Posterior vena cava (tissue), 2 donors: ENCODE measurements around the gene TRAF3IP1. TPM values are rescaled to one million over a fixed set of nuclear protein-coding genes. Genes with fewer than 3 reads are reported as not detected.
A peak's percentile ranks its signal among the peaks of the same experiment; 100 is the strongest.

Source experiments
- DNase-seq: peaks from one replicate; pipeline ENCODE4 v3.0.0-alpha.2; 2020; ENCODE audit warnings: low spot score
- intact Hi-C, 2 donors: fragments of 100-400 bp; cut with DNase I; formaldehyde crosslinking; loops; one replicate each; pipeline versions ENCODE4 v1.14.1 to v1.14.2; 2022 to 2023
- total RNA-seq, 2 donors: library from RNA; stranded (reverse); fragmentation: NEBNext Ultra II Directional; extraction: Animal tissue kit (Norgen Biotek cat#: 25700); gene quantifications; one replicate each; pipeline ENCODE4 v1.2.1, GENCODE V29; 2021
- donor health status: DM: yes; HTN: yes; CAD: no.
- donor health status: DM: yes; HTN: yes; CAD: no.

Gene TRAF3IP1
- total RNA-seq, 2 donors from 2014 or later: 27.1 to 37.2 TPM

DNA sequence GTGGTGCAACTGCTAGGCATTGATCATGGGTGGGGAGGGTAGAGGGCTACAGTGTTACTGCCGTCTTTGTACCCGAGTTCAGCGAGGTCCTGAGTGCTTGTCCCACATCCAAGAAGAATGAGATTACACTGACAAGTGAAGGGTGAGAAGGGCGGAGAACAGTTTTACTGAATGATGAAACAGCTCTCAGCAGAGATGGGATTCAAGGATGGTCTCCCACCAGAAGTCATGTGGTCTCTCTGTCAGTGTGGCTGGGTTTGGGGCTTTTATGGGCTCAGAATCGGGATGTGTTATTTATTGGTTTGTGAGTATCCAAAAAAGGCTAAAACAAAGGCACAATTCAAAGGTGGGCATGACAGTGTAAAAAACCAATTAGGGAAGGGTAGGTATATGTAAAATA lies 95.6 kb downstream of the TRAF3IP1 start:
- DNase-seq: no peak
- intact Hi-C loops: no loop called here

DNA sequence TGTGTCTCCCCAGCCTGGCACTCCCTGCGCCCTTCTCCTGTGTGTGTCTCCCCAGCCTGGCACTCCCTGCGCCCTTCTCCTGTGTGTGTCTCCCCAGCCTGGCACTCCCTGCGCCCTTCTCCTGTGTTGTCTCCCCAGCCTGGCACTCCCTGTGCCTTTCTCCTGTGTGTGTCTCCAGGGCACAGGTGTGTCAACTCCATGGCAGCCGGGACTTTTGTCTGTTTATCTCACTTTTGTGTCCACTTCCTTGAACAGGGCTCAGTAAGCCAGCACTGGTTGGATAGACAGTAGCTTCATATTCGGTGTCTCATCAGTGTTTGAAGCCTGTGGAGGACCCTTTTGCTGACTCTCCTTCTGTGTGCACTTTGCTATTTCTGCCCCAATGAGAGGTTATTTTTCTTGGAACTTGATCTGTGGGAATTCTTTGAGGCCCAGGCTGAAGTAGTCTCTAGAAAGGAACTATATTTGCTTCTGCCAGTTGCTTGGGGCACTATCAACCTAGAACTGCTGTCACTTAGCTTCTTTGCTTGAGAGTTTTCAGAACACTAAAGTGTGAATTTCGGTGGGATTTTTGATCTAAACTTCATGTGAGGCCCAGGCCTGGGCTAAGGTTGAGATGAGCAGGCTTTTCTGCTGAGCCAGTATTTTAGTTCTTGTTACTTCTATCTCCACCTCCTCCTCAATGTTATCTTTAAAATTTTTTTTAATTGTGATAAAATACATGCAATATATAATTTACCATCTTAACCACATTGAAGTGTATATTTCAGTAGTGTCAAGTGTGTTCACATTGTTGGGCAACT lies 98.1 kb downstream of the TRAF3IP1 start:
- intact Hi-C loops: no loop called here

GRCh38 chr2:238418999-238419546 lies 98.8 kb downstream of the TRAF3IP1 start:
- no peak for DNase-seq
- intact Hi-C loops: no loop called here

More for the DNA sequence above, 98.1 kb downstream of the TRAF3IP1 start:
- DNase-seq: no peak

- DNase-seq: no peak
- intact Hi-C loops: loop anchor here in 1 of 2 donors (10.0 kb wide), 1 partner anchor 46 kb away; no protein-coding TSS in a partner anchor
Measured at GRCh38 chr2:238420442-238420841, 100.1 kb downstream of the TRAF3IP1 start.

- intact Hi-C loops: loop anchor here in 1 of 2 donors (10.0 kb wide), 1 partner anchor 46 kb away; no protein-coding TSS in a partner anchor
- no peak for DNase-seq
Measured at GRCh38 chr2:238420878-238421694, 100.8 kb downstream of the TRAF3IP1 start.

GRCh38 chr2:238421695-238422035 lies 101.3 kb downstream of the TRAF3IP1 start:
- intact Hi-C loops: loop anchor here in 1 of 2 donors (10.0 kb wide), 1 partner anchor 47 kb away; no protein-coding TSS in a partner anchor
- DNase-seq: no peak

GRCh38 chr2:238422285-238422684 lies 102.0 kb downstream of the TRAF3IP1 start:
- DNase-seq: no peak
- intact Hi-C loops: loop anchor here in 1 of 2 donors (10.0 kb wide), 1 partner anchor 47 kb away; no protein-coding TSS in a partner anchor

GRCh38 chr2:238422940-238423339 lies 102.6 kb downstream of the TRAF3IP1 start:
- intact Hi-C loops: loop anchor here in 1 of 2 donors (10.0 kb wide), 1 partner anchor 48 kb away; no protein-coding TSS in a partner anchor
- no peak for DNase-seq

GRCh38 chr2:238423561-238424312 lies 103.4 kb downstream of the TRAF3IP1 start:
- DNase-seq: no peak
- intact Hi-C loops: loop anchor here in 1 of 2 donors (10.0 kb wide), 1 partner anchor 49 kb away; no protein-coding TSS in a partner anchor

GRCh38 chr2:238424313-238424700 lies 104.0 kb downstream of the TRAF3IP1 start:
- DNase-seq: no peak
- intact Hi-C loops: loop anchor here in 1 of 2 donors (10.0 kb wide), 1 partner anchor 50 kb away; no protein-coding TSS in a partner anchor

DNA sequence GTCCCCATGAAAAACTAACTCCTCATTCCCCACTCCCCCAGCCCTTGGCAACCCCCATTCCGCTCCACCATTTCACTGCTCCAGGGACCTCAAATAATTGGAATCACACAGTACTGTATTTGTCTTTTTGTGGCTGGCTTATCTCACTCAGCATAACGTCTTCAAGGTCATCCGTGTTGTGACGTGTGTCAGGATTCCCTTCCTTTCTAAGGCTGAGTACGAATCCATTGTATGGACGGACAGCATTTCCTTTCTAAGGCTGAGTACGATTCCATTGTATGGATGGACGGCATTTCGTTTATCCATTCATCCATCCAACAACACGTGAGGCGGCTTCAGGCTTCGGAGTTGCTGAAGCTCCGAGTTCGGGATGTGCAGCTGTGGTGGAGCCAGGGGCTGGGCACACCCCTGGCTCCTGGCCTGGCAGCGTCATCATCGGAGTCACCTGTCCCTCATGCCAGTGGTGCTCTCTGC lies 105.2 kb downstream of the TRAF3IP1 start:
- intact Hi-C loops: loop anchor here in 1 of 2 donors (10.0 kb wide), 1 partner anchor 51 kb away; no protein-coding TSS in a partner anchor

GRCh38 chr2:238425979-238426567 lies 105.8 kb downstream of the TRAF3IP1 start:
- intact Hi-C loops: loop anchor here in 1 of 2 donors (10.0 kb wide), 1 partner anchor 51 kb away; no protein-coding TSS in a partner anchor
- DNase-seq: no peak

More for the DNA sequence above, 105.2 kb downstream of the TRAF3IP1 start:
- no peak for DNase-seq

DNA sequence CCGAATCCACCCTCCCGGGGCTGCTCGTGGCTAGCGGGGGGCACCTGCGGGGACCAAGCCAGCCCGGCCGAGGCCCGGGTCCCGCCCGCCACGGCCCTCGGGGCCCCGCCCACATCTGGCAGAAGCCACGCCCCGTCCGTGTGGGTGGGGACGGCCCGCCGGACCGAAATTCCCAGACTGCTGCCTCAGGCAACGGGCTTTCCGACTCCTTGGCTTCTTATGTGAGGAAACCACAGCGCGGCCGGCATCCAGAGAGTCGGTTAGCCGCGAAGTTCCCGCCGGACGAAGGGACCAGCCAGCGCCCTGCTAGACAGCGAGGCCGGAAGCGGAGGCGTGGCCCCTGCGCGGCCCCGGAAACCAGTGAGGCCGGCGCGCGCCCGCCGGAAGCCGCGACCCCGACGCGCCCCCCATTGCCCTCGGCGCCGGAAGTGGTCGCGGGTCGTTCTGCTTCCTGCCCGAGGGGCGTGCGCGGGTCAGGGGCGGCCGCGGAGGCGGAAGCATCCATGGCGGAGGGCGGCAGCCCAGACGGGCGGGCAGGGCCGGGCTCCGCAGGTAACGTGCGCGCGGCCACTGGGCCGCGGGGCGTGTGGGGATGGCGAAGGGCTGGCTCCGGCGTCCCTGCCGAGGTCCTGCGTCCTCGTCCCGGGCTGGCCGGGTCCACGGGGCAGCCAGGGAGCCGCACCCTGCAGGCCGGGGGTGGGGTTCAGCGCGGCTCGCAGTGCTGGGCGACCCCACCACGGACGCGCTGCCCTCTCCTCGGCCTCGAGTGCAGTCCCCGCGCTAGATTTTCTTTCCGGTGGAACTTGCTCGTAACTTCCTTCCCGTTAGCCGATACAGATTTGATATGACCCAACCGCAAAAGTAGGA lies 106.5 kb downstream of the TRAF3IP1 start, which contains the start of gene ASB1:
ASB1 (plus strand) TSS at position 360 of the 867 bp plus-strand sequence; CDS start at position 504, 144 bp downstream.
- peak; percentile 94 for DNase-seq
- intact Hi-C loops: loop anchor here in 1 of 2 donors (10.0 kb wide), 1 partner anchor 52 kb away; no protein-coding TSS in a partner anchor

DNA sequence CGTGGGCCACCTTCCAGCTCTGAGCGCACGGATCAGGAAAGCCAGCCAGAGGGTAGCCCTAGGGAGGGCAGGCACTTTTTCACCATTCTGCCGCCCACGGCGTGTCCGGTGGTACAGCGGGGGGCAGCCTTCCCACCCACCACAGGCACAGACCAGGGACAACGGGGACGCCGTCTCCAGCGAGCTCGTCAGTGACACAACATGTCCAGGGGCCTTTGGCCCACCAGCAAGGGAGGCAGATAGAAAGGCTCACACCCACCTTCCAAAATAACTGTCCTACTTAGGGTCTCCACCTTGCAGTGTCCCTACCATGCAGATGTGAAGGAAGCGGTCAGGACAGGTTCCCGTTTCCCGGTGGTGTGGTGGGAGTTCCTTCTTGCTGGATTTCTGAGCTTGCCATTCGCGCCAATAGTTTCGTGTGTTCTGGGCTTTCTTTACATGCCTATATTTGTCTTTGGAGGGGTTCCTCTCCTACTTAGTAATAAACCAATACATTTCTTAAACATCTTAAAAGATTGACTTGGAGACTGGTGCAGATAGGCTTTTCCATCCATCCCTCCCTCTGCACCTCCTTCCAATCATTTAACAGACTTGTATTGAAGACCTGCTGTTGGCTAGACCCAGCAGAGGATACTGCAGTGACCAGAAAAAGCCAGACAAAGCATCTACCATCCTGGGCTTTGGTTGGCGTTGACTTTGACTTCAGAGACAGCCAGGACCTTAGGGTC lies 107.3 kb downstream of the TRAF3IP1 start:
- intact Hi-C loops: loop anchor here in 1 of 2 donors (10.0 kb wide), 1 partner anchor 53 kb away; no protein-coding TSS in a partner anchor
- DNase-seq: no peak

DNA sequence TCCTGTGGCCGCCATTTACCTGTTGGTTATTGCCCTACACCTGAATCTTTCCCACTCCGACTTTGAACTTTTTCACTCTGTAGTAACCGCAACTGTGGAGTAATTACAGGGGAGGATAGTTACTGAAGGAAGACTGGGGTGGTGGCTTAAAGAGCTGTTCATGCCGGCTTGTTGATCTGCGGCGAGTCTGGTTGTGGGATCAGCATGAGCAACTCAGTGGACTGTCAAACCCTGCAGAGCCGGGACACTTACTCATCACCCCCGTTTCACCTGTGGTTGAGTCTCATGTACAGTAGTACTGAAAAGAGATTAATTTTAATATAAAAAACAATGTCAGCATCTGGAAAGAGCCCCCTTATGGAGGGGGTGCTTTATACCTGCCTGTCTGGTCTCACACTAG lies 108.5 kb downstream of the TRAF3IP1 start:
- intact Hi-C loops: loop anchor here in 1 of 2 donors (10.0 kb wide), 1 partner anchor 54 kb away; no protein-coding TSS in a partner anchor
- no peak for DNase-seq

DNA sequence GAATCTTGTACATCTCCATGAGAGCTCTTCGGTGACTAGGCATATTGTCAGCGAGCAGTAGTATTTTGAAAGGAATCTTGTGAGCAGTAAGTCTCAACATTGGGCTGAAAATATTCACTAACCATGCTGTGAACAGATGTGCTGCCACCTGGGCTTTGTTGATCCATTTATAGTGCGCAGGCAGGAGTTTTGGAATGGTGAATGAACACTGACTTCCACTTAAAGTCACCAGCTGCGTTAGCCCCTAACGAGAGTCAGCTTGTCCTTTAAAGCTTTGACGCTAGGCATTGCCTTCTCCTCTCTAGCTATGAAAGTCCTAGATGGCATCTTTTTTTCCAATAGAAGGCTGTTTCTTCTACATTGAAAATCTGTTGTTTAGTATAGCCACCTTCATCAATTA lies 110.5 kb downstream of the TRAF3IP1 start:
- intact Hi-C loops: no loop called here
- no peak for DNase-seq
